GM19438 (cell line): Measurements from ENCODE around the gene COA1.
"Not testable (repeated sequence)": the region's sequence is repeated elsewhere in the genome, so short reads cannot be mapped to it uniquely, and the experiment has no call there.

ENCODE experiments used
- ATAC-seq: cut with Tn5 transposase; IDR thresholded peaks from one replicate; pipeline ENCODE4 v1.9.1; 2021; ENCODE audit warnings: low read depth; ENCODE audit not compliant: unreplicated experiment

The COA1 gene

DNA sequence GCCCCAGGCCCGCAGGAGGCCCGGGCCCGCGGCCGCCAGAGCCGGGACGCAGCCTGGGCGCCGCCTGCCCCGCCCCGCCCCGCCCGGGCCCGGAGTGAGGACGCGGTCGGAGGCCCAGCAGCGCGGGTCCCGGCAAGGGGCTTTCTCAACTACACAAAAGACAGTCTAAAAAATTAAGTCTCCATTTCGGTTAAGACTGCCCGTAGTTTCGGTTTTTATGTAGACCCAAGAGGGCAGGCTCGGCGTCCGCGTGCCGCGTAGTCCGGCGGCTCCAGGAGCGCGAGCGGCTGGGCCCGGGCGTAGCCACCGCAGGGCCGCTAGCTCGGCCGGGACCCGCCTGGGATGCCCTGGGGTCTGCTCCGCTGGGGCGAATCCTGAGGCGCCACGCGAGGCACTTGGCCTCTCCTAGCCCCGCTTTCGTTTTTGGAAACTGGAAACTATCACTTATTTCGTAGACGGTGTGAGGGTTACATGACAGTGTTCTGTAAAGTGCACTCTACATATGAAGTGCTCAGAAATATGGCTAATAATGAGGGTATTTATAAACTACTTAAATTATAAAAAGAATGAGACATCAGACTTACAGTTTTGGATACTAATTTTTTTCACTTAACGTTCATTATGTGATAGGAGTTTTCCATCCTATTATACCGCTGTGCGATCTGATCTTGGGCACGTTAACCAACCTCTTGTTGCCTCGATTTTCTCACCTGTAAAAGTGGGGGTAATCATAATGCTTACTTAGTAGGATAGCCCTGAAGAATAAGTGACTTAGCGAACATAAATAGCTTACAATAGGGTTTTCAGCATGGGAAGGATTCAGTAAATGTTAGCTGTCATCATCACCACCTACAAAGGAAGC lies 29.7 kb upstream of the COA1 start:
- peak; percentile 52 for ATAC-seq

DNA sequence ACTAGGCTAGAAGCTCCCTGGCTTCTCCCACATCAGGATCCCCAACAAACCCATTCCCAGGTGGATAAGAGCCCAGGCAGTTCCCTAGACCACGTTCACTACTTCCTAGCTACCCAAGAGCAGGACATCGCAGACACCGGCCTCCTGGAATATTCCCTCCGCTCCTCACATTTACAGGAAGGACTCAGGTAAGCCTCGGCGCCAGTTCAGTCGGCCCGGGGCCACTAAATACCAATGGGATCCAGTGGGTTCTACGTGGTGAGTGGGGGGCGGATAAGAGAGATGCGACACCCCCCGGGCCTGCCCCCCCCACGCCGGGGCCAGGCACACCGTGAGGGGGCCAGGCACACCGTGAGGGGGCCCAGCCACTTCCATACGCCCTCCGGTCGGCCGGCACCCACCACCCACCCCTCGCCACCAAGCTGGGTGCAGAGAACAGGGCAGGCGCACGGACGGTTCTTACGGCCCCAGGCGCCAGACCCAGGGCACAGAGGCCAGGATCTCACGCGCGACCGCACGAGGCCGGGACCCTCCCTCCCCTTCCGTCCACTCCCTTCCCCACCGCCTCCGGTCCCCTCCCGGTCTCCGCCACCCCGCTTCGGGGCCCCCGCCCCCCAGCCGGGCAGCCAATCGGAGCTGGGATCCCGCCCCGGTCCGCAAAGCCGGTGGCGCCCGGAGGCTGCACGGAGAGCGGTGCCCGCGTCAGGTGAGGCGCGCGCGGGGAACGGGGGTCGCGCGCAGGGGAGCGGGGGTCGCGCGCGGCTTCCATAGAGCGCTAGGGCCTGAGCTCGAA lies 28.9 kb upstream of the COA1 start, which contains the start of gene BLVRA:
Gene BLVRA, plus strand, starts transcription at position 652 of the 793 bp plus-strand sequence. CDS start 12,479 bp downstream, outside the sequence.
- ATAC-seq: peak; percentile 65

DNA sequence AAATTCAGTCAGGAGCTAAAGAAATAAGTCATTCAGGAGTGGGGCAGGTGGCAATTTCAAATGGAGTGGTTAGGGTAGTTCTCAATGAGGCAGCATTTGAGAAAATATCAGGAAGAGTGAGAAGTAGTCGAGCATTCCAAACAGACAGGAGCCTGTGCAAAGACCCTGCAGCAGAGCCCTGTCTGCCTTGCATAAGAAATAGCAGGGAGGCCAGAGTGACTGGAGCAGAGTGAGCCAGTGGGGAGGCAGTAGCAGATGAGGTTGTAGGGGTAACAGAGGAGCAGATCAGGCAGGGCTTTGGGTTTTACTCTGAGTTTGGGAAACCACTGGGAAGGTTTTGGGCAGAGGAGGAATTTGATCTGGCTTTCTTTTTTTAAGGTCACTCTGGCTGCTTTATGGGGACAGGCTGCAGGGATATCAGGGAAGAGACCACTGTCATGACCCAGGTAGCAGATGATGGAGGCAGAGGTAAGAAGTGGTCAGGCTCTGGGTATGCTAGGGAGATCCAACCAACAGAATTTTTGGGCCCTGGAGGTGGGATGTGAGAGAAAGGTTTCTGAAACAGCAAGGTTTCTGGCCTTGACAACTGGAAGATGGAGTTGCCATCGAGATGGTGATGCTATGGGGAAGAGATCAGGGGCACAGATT lies 27.9 kb upstream of the COA1 start:
- ATAC-seq: no peak

DNA sequence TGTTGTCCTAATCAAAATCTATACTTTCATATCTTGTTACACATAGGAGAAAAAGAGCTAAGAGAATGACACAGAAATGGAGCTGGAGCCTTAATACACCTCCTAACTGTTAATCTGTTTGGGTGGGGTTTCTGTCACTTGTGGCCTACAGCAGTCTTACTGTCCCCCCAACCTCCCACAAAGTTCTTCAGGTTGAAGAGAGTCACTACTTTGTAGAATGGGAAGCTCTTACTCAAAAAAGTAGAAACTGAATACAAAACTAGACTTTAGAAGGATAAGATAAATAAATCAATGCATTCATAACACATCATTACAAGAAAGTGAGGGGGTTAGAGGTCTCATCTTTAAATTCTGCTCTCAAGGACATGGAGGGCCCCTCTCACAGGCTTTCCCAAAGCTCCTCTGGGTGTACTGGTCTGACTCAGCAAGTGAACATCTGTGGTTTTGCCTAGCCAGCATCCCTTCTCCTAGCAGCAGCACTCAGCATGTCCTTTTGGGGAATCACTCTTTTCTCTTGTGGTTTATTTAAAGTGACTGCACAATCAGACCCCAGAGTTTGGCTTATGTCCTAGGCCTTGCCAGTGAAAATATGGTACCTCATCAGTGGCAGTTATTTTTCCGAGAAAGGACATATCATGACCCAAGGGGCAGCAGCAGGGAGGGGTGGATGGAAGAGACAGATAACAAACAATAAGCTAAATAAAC lies 27.2 kb upstream of the COA1 start:
- ATAC-seq: no peak

DNA sequence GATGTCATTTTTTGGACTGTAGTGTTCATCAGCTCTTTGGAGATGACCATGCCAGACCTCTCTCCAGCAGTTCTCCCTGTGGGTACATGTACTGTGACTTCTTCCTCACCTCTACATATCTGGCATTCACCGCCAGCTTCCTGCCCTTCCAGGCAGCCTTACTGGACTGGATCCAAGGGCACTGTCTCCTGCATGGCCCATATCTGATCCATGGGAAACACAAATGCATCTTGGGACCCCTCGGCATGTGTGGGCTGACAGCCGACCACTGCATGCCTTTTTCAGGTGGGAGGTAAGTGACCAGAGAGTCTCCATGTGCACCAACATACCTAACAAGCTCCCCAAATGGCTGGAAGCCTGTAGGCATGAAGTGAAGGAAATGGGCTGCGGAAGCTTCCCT lies 25.3 kb upstream of the COA1 start:
- ATAC-seq: no peak

DNA sequence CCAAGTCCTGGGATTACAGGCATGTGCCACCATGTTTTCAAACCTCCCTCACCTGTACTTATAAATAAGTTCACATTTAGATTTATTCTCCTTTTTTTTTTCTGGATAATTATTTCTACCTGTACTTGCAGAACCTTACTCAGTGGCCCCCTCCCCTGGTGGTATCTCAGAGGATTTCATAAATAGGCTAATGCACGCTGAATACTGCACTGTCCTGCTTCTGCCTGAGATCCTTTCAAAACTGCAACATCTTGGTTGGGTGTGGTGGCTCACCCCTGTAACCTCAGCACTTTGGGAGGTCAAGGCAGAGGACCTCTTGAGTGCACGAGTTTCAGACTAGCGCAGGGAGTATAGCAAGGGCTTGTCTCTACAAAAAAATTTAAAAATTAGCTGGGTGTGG lies 24.5 kb upstream of the COA1 start:
- no peak for ATAC-seq

DNA sequence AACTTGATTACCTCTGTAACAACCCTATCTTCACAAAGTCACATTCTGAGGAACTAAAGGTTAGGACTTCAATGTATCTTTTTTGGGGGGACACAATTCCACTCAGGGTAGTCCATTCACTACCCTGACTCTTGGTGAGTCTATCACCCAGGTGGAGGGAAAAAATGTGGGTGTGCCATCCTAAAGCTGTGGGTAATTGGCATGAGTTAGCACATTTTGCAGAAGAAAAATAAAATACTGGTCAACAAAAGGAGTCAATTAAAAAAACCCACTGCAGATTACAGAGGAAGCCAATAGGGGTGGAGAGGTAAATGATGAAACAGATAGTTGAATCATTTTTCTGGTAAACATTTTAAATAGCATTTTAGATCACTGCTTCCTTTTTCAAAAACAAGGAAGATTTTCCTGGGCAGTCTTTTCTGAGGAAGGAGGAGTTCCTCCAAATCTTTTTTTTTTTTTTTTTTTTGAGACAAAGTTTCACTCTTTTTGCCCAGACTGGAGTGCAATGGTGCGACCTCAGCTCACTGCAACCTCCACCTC lies 24.0 kb upstream of the COA1 start:
- no peak for ATAC-seq

DNA sequence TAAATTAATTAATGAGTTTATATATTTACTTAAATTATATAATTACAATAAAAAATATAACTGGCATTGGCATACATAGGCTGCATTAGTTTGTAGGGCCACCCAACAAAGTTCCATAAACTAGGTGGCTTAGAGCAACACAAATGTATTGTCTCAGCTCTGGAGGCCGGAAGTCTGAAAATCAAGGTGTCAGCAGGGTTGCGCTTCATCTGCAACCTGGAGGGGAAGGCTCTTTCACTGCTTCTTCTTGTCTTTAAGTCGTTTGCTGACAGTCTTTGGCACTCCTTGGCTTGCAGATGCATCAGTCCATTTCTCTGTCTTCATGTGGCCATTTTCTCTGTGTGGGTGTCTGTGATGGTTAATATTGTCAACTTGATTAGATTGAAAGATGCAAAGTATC lies 23.1 kb upstream of the COA1 start:
- no peak for ATAC-seq

DNA sequence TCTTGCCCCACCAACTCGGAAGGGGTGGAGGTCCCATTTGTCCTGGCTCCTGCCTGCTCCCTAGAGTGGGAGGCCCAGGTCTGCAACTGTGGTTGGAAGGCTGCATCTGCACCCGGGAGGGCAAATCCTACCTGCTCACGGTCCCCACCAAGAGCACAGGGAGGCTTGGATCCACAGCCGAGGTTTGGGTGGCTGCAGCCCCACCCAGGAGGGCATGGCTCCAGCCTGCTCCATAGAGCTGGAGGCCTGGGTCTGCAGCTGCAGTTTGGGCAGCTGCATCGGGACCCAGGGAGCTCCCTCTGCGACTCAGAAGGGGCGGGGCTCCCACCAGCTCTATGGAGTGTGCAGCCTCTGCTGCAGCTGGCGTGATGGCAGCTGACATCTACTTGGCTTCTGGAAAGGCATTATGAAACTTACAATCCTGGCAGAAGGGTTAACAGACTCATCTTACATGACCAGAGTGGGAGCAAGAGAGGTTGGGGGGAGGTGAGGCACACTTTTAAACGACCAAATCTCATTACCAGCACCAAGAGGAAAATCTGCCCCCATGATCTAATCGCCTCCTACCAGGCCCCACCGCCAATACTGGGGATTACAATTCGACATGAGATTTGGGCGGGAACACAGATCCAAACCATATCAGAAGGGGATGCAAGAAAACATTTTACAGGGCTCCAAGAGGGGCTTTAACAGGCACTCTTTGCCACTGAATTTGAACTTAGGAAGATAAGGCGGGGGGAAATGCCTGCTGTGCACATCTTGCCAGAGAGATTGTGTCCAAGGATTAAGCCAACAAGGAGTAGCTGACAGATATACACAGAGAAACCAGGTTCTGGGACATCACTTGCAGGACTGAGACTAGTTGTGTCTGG lies 20.9 kb upstream of the COA1 start:
- ATAC-seq: no peak

DNA sequence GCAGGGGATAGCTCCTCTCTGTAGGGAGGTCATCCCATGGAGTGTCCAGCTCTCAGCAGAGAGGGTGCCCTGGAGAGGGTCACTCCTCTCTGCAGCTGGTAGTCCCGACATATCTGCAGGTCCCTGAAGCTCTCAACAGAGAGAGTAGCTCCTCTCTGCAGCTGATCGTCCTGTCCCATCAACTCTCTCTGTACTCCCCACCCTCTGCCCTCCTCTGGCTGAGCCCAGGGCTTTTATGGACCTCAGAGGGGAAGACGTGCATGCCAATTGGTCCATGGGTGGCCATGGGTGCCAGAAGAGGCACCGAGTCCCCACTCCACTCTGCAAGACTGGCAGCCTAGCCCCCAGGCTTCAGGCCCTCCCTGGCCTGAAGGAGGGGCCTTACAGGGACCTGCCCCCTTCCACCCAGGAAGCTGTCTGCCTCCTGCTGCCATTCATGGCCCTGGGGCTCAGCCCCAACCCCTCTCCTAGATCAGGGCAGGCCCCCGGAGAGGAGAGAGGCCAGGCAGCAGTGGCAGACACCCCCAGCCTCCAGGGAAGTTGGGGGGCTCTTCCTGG lies 20.1 kb upstream of the COA1 start:
- ATAC-seq: no peak

DNA sequence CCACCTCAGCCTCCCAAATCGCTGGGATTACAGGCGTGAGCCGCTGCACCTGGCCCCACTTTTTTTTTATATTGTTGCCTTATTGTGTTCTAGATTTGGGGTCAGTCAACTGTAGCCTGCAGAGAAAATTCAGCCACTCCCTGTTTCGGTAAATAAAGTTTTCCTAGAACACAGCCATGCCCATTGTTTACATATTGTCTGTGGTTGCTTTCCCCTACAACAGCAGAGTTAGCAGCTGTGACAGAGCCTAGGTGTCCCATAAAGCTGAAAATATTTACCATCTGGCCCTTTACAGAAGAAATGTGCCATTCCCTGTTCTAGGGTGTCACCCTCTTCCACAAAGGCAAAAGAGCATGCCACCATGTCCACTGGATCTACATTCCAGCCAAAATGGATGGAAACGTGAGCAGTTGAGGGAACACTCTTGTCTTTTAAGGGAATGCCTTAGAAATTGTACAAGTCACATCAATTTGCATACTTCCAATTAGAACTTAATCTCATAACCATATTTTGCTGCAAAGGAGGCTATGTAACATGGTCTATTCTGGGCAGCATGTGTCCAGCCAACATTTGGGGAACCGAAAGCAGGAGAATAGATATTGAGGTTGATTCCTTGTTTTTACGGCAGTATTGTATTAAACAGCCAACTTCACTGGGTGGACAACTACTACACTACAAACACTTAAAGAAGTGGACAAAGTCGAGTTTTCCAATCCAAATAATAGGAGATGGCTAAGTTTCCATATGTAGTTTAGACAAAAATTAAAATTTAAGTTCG lies 18.2 kb upstream of the COA1 start:
- ATAC-seq: no peak

DNA sequence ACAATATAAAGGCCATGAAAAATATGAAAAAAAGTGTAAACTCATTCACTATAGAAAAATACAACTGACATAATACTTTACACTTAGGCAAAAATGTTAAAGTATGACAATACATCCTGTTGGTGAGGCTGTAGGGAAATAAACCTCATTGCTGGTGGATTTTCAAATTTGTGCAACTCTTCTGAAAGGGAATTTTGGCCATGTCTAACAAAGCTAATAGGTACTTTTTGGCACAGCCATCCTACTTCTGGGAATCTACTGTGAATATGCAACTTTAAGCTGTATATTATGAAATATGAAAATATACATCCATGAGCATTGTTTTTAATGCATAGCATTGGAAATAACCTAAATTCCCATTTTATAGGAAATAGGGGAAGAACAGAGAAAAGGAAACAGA lies 13.4 kb upstream of the COA1 start:
- no peak for ATAC-seq

DNA sequence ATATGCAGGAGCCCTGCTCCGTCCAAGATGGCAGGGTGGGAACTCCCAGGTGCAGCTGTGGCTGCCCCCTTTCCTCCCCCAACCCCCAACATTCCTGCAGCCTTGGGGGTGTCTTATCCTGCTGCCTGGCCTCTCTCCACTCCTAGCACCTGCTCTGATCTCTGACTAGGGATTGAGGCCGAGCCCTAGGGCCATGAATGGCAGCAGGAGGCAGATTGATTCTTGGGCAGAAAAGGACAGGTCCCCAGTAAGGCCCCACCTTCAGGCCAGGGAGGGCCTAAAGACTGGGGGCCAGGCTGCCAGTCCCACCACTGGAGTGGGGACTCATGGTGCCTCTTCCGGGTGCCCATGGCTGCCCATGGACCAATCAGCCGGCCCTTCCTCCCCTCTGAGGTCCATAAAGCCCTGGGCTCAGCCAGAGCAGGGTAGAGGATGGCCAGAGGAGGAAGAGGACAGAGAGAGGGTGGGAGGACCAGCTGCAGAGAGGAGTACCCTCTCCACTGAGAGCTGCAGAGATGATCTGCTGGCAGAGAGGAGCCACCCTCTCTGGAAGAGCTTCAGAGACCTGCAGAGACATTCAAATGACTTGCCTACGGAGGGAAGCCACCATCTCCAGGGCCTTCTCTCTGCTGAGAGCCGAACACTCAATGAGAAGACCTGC lies 8.3 kb upstream of the COA1 start:
- ATAC-seq: no peak

DNA sequence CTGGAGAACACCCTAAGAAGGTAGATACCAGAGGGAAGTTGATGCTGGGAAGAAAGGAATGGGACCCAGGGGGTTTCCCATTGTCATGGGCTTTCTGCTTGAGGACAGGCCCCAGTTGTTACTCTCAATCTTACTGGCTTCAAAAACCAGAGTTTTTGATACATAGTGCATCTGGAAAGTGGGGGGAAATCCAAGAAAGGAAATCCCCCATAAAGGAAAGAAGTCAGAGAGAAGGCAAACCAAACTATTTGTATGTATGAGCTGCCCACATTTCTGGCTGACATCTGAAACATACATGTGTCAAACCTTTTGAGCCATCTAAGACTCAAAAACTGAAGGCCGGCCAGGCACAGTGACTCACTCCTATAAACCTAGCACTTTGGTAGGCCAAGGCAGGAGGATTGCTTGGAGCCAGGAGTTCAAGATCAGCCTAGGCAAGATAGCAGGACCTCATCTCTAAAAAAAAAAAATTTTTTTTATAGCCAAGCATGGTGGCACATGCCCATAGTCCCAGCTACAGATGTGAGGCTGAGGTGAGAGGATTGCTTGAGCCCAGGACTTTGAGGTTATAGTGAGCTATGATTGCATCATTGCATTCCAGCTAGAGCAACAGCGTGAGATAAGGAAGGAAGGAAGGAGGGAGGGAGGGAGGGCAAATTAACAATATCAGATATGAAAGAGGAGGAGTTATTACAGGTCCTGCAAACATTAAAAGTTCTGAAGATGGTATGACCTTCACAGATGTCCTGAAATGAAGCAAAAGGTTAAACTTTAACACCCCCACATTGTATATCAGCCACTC lies 6.7 kb upstream of the COA1 start:
- peak; percentile 56 for ATAC-seq

DNA sequence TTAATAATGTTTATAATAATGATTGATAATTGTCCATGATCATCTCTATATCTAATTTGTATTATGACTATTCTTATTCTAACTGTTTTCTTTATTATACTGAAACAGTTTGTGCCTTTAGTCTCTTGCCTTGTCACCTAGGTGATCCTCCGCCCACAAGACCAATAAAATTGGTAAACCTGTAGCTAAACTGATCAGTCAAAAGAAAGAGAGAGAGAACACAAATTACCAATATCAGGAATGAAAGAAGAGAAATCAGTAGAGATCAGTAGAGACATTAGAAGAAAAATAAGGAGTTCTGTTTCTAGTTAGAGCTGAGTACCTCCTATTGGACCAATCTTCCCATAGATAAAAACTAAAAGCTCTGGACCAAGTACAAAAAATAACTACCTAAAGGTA lies 6.1 kb upstream of the COA1 start:
- ATAC-seq: peak; percentile 38

DNA sequence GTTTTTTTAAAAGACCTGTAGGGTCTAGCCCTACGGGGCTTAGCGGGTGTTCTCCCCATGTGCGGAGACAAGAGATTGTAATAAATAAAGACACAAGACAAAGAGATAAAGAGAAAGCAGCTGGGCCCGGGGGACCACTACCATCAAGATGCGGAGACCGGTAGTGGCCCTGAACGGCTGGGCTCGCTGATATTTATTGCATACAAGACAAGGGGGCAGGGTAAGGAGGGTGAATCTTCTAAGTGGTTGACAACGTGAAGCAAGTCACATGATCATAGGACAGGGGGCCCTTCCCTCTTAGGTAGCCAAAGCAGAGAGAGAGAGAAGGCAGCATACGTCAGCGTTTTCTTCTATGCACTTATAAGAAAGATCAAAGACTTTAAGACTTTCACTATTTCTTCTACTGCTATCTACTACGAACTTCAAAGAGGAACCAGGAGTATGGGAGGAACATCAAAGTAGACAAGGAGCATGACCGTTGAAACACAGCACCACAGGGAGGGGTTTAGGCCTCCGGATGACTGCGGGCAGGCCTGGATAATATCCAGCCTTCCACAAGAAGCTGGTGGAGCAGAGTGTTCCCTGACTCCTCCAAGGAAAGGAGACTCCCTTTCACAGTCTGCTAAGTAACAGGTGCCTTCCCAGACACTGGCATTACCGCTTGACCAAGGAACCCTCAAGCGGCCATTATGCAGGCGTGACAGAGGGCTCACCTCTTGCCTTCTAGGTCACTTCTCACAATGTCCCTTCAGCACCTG lies 5.4 kb upstream of the COA1 start:
- ATAC-seq: not testable (repeated sequence)
